GM12892 (cell line): ENCODE data around the gene CHD2.

Experiments used
- POLR2A ChIP-seq: IDR thresholded peaks from 2 replicates; pipeline ENCODE4 v1.6.1; 2011; ENCODE audit warnings: low read depth, low read length, control low read depth
- POLR2AphosphoS5 ChIP-seq: IDR thresholded peaks from 2 replicates; pipeline ENCODE4 v1.6.1; 2011; ENCODE audit warnings: low read depth, low read length, control low read depth

- TF ChIP-seq POLR2A (no peak), POLR2AphosphoS5 (no peak)
These were observed 71.6 kb downstream of the CHD2 start for GRCh38 chr15:92971713-92972112.
